NB4 (cell line): Measurements from ENCODE around the gene CADPS.

Experiments
- DNase-seq: peaks from one replicate; pipeline ENCODE4 v3.0.0; 2010; ENCODE audit warnings: low read depth
- H3K4me3 ChIP-seq: one replicate; pipeline ENCODE4 v1.5.1; 2011; ENCODE audit warnings: mild to moderate bottlenecking, low read depth, low read length, moderate library complexity
- CTCF ChIP-seq: IDR thresholded peaks from one replicate; pipeline ENCODE4 v1.5.1; 2012; ENCODE audit warnings: low read depth, low read length
- MYC ChIP-seq: IDR thresholded peaks from 2 replicates; pipeline ENCODE4 v1.6.1; 2011; ENCODE audit warnings: low read depth, low read length
- POLR2A ChIP-seq: IDR thresholded peaks from 2 replicates; pipeline ENCODE4 v1.6.1; 2011; ENCODE audit warnings: mild to moderate bottlenecking; ENCODE audit not compliant: insufficient read length; ENCODE audit errors: extremely low read depth
- TF ChIP-seq, protein P1 (sequence below): IDR thresholded peaks from 2 replicates; pipeline ENCODE4 v1.6.1; 2011; ENCODE audit warnings: low read depth, low read length

The CADPS gene

GRCh38 chr3:62832553-62832952, 42.7 kb downstream of the CADPS start:
- H3K4me3 ChIP-seq, result no peak overlapping the region
- TF ChIP-seq POLR2A (no peak), MYC (no peak), CTCF (no peak)
- TF ChIP-seq, protein P1, sequence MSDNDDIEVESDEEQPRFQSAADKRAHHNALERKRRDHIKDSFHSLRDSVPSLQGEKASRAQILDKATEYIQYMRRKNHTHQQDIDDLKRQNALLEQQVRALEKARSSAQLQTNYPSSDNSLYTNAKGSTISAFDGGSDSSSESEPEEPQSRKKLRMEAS, result no peak
- no peak for DNase-seq

GRCh38 chr3:62830727-62831322, 44.4 kb downstream of the CADPS start:
- DNase-seq, result no peak
- no peak for TF ChIP-seq MYC
- TF ChIP-seq CTCF, result no peak
- TF ChIP-seq, protein P1, result no peak
- TF ChIP-seq POLR2A, result no peak
- no peak overlapping the region for H3K4me3 ChIP-seq

DNA sequence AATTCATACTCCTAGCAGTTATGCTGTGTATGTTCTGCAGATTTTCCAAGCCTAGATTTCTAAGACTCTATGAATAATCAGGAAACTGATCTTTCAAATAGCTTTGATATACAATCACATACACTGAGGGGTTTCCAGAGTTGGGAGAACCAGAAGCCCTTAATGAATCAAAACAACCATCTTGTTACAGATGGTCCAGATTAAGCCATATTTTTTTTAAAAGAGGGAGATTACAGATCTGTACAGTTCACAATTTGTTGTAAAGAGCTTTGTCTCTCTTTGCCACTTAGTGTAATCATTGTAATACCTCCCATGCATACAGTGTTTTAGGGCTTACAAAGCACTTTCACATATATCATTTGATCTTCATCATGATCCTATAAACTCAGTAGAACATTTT, 47.7 kb downstream of the CADPS start:
- DNase-seq, result no peak
- no peak overlapping the region for H3K4me3 ChIP-seq
- TF ChIP-seq MYC, result no peak
- TF ChIP-seq, protein P1, result no peak
- no peak for TF ChIP-seq POLR2A
- TF ChIP-seq CTCF, result no peak

GRCh38 chr3:62824965-62825592, 50.1 kb downstream of the CADPS start:
- H3K4me3 ChIP-seq, result no peak overlapping the region
- no peak for DNase-seq
- TF ChIP-seq MYC (no peak), CTCF (no peak), POLR2A (no peak)
- TF ChIP-seq, protein P1, result no peak

GRCh38 chr3:62823461-62824050, 51.7 kb downstream of the CADPS start:
- H3K4me3 ChIP-seq, result no peak overlapping the region
- no peak for TF ChIP-seq MYC
- no peak for TF ChIP-seq POLR2A
- TF ChIP-seq, protein P1, result no peak
- TF ChIP-seq CTCF, result no peak
- DNase-seq, result no peak

DNA sequence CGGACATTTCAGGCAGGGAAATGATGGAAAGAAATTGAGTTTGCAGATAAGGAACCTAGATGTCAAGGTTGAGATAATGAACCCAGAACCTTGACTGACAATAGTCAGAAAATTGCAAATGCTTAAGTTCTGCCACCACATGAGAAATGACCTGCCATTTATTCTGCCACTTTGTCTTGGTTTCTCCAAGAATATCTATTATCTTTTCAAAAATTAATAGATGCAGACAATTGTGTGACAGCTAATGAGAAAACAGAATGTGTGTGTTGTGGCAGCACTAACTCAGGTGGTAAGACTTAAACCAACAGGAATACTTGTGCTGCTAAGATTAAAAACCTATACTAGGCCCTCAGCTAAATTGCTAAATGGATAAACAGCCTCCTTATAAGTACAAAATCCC, 52.3 kb downstream of the CADPS start:
- H3K4me3 ChIP-seq, result no peak overlapping the region
- DNase-seq, result no peak
- TF ChIP-seq, protein P1, result no peak
- TF ChIP-seq POLR2A (no peak), CTCF (no peak), MYC (no peak)
